GM13976 (cell line): Measurements from ENCODE around the gene ADAM12.
"Not testable (repeated sequence)": the region's sequence is repeated elsewhere in the genome, so short reads cannot be mapped to it uniquely, and the experiment has no call there.

ENCODE experiments used
- DNase-seq: peaks from one replicate; pipeline ENCODE4 v3.0.0; 2012; ENCODE audit warnings: low spot score
- in situ Hi-C: fragments of 300-500 bp; cut with MboI; formaldehyde crosslinking; loops from one replicate; pipeline ENCODE4 v1.12.0; 2022; ENCODE audit warnings: low sequenced_read_pairs, mixed read lengths, inconsistent platforms; ENCODE audit not compliant: unreplicated experiment
- TF ChIP-seq, protein P1 (sequence below): IDR thresholded peaks from 2 replicates; pipeline ENCODE4 v1.5.1; 2012; ENCODE audit warnings: borderline replicate concordance, mild to moderate bottlenecking; ENCODE audit not compliant: insufficient read depth; ENCODE audit errors: extremely low read depth, missing control alignments, control extremely low read depth

Gene ADAM12

DNA sequence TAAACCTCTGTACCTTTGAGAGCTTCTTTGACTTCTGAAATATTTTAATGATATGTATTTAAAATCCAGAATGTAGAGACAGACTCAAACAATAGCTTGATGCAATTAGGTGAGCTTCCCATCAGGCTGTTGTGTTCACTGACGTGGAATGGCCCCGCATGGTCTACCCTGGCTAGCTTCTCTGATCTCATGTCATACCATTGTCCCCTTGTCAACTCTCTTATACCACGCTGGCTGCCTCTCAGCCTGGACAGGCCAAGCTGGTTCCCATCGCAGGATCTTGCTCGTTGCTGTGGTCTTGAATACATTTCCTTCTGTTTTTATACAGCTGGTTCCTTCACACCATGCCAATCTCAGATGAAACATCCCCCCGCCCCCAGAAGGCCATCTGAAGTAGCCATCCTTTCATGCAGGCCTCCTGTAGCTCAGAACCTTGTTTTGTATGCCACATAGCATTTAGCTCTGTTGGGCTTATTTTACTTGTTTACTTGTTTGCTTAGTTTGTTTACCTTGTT is 407.7 kb downstream of the ADAM12 start:
- in situ Hi-C loops = loop anchor here (25.0 kb wide), 1 partner anchor 532 kb away; no protein-coding TSS in a partner anchor
- TF ChIP-seq, protein P1, sequence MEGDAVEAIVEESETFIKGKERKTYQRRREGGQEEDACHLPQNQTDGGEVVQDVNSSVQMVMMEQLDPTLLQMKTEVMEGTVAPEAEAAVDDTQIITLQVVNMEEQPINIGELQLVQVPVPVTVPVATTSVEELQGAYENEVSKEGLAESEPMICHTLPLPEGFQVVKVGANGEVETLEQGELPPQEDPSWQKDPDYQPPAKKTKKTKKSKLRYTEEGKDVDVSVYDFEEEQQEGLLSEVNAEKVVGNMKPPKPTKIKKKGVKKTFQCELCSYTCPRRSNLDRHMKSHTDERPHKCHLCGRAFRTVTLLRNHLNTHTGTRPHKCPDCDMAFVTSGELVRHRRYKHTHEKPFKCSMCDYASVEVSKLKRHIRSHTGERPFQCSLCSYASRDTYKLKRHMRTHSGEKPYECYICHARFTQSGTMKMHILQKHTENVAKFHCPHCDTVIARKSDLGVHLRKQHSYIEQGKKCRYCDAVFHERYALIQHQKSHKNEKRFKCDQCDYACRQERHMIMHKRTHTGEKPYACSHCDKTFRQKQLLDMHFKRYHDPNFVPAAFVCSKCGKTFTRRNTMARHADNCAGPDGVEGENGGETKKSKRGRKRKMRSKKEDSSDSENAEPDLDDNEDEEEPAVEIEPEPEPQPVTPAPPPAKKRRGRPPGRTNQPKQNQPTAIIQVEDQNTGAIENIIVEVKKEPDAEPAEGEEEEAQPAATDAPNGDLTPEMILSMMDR = no peak

DNA sequence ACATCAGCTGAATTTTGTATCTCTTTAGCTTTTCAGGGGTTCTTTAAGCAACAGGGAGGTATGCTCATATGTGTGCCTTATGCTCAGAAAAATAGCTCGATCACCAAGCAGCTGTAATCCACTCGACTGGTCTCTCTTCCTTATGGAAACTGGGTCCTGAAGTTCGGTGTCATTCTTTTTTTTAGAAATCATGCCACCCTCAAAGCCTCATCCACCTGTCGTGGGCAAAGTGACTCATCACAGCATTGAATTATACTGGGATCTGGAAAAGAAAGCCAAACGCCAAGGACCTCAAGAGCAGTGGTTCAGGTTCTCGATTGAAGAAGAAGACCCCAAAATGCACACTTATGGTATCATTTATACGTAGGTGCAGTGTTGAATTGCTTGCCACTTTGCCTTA is 408.3 kb downstream of the ADAM12 start:
- in situ Hi-C loops = loop anchor here (25.0 kb wide), 1 partner anchor 532 kb away; no protein-coding TSS in a partner anchor
- TF ChIP-seq, protein P1 = no peak
- no peak for DNase-seq

More for the DNA sequence above, 407.7 kb downstream of the ADAM12 start:
- no peak for DNase-seq

DNA sequence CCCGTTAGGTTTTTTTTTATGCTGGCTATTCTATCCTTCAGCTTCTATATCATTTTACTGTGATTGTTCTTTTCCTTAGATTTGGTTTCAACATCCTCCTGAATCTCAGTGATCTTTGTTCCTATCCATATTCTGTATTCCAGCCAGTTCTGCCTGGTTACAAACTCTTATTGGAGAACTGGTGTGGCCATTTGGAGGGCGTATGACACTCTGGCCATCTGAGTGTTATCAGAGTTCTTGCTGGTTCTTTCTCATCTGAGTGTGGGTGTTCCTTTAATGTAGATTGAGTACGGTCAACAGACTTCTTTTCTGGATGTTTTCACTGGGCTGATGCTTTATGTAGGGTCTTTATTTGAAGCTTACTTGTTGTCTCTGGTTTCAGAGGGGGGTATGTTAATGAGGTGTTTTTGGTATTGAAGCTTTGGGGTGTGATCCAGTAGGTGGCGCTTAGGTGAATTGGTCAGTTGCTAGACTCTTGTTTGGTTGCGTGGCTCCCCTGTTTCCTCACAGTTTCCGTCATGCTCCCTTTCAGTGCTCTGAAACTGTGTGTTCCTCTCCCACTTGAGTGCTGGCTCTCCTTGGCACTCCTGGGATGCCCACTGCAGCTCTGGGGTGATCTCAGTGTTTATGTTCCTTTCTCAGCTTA is 411.2 kb downstream of the ADAM12 start:
- TF ChIP-seq, protein P1 = no peak
- in situ Hi-C loops = loop anchor here (25.0 kb wide), 1 partner anchor 535 kb away; no protein-coding TSS in a partner anchor
- no peak for DNase-seq

DNA sequence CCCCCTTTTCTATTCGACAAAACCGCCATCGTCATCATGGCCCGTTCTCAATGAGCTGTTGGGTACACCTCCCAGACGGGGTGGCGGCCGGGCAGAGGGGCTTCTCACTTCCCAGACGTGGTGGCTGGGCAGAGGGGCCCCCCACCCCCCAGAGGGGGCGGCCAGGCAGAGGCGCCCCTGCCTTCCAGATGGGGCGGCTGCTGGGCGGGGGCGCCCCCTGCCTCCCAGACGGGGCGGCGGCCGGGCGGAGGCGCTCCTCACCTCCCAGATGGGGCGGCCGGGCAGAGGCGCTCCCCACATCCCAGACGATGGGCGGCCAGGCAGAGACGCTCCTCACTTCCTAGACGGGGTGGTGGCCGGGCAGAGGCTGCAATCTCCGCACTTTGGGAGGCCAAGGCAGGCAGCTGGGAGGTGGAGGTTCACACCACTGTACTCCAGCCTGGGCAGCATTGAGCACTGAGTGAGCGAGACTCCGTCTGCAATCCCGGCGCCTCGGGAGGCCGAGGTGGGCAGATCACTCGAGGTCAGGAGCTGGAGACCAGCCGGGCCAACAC is 418.1 kb downstream of the ADAM12 start:
- in situ Hi-C loops, DNase-seq: not testable (repeated sequence)

DNA sequence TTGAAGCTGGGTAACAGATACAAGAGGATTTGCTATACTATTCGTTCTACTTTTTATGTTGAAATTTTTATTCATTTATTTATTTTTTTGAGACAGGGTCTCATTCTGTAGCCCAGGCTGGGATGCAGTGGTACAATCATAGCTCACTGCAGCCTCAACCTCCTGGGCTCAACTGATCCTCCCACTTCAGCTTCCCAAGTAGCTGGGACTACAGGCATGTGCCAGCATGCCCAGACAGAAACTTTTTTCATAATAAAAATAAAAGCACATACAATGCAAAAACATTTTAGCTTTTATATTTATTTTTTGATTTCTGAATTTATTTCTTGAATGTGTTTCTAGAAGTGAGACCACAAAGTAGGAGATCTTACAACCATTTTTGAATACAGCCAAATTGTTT is 420.7 kb downstream of the ADAM12 start:
- in situ Hi-C loops = no loop called here
- no peak for DNase-seq
- TF ChIP-seq, protein P1 = no peak

DNA sequence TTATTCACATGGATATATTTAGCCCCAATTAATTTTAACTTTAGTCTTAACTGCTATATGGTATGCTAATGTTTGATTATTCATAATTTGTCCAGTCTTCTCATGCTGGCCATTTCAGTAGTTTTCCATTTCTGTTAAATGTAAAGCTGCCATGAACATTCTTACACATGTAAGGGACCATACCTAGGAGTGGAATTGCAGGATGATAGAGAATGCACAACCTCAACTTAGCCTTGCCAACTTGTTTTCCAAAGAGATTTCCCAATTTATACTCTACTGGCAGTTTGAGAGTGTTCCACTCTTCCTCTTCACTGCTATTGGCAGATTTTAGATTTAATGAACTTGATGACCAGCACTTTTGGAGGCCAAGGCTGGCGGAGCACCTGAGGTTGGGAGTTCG is 423.7 kb downstream of the ADAM12 start:
- no peak for DNase-seq
- TF ChIP-seq, protein P1 = no peak
- in situ Hi-C loops = no loop called here
